ENCODE data around the gene RABEP2.

Gene RABEP2

GRCh38 chr16:28935924-28936783, 11.1 kb upstream of the RABEP2 start:
- Histone ChIP-seq H3K9me3 (ENCODE audit: insufficient read depth, low read depth, low read length) (no peaks in the 10 kb centered on the region), H3K4me3 (ENCODE audit: low read length, poor library complexity, severe bottlenecking) (no peak overlapping the region), H3K36me3 (ENCODE audit: insufficient read depth, low read length) (no peaks in the 10 kb centered on the region), H3K27me3 (ENCODE audit: insufficient read depth, low read length, poor library complexity, severe bottlenecking) (no peaks in the 10 kb centered on the region), H3K79me2 (ENCODE audit: insufficient read depth, low read length) (no peaks in the 10 kb centered on the region), H3K4me1 (ENCODE audit: insufficient read depth, low read length, poor library complexity, severe bottlenecking) (peaks cover 18% of the 10 kb centered on the region), H2AFZ (ENCODE audit: low read length) (no peak overlapping the region), H4K20me1 (ENCODE audit: insufficient read depth, low read length, poor library complexity, severe bottlenecking) (no peaks in the 10 kb centered on the region), H3K9ac (ENCODE audit: low read depth, low read length, poor library complexity, severe bottlenecking) (no peak overlapping the region), H3F3A (ENCODE audit: low read depth) (0 out of 2 replicates have a peak, but pooled peaks cover 1% of the 10 kb centered on the region), H3K9me2 (replicated peaks; ENCODE audit: low read depth, low read length) (no peaks in the 10 kb centered on the region), H3K4me2 (ENCODE audit: low read depth, low read length, poor library complexity, severe bottlenecking) (no peak overlapping the region)
- no peak for TF ChIP-seq EZH2phosphoT487 (IDR thresholded peaks at IDR 0.05; ENCODE audit: borderline replicate concordance)
- TF ChIP-seq CTCF (conservative IDR thresholded peaks at IDR 0.05; ENCODE audit: low read length), result no peak

DNA sequence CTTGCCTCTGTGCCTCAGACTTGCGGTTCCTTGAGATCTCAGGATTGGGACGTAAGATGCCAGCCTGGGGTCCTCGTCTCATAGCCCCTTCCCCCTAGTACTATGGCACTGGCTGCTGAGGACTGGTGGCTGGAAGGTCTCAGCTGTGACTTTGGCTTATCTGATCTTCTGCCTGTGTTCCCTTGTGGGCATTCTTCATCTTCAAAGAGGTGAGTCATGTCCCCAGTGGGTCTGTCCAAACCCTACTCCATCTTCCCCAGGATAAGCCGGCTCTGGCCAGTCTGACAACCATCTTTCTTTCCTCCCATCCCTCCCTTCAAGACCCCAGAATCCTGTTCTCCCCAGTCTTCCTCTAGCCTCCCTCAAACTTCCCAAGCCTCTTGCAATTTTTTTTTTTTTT, 10.3 kb upstream of the RABEP2 start:
- Histone ChIP-seq H3K4me3 (ENCODE audit: low read length, poor library complexity, severe bottlenecking) (no peak overlapping the region), H3K9me3 (ENCODE audit: insufficient read depth, low read depth, low read length) (no peaks in the 10 kb centered on the region), H3K4me1 (ENCODE audit: insufficient read depth, low read length, poor library complexity, severe bottlenecking) (peaks cover 26% of the 10 kb centered on the region), H4K20me1 (ENCODE audit: insufficient read depth, low read length, poor library complexity, severe bottlenecking) (no peaks in the 10 kb centered on the region), H2AFZ (ENCODE audit: low read length) (no peak overlapping the region), H3F3A (ENCODE audit: low read depth) (peaks cover 9% of the 10 kb centered on the region; the same call in 1 of the 2 replicates), H3K27me3 (ENCODE audit: insufficient read depth, low read length, poor library complexity, severe bottlenecking) (no peaks in the 10 kb centered on the region), H3K9ac (ENCODE audit: low read depth, low read length, poor library complexity, severe bottlenecking) (no peak overlapping the region), H3K79me2 (ENCODE audit: insufficient read depth, low read length) (no peaks in the 10 kb centered on the region), H3K4me2 (ENCODE audit: low read depth, low read length, poor library complexity, severe bottlenecking) (no peak overlapping the region), H3K36me3 (ENCODE audit: insufficient read depth, low read length) (no peaks in the 10 kb centered on the region), H3K9me2 (replicated peaks; ENCODE audit: low read depth, low read length) (no peaks in the 10 kb centered on the region)
- TF ChIP-seq EZH2phosphoT487 (IDR thresholded peaks at IDR 0.05; ENCODE audit: borderline replicate concordance), result no peak
- TF ChIP-seq CTCF (conservative IDR thresholded peaks at IDR 0.05; ENCODE audit: low read length), result no peak

DNA sequence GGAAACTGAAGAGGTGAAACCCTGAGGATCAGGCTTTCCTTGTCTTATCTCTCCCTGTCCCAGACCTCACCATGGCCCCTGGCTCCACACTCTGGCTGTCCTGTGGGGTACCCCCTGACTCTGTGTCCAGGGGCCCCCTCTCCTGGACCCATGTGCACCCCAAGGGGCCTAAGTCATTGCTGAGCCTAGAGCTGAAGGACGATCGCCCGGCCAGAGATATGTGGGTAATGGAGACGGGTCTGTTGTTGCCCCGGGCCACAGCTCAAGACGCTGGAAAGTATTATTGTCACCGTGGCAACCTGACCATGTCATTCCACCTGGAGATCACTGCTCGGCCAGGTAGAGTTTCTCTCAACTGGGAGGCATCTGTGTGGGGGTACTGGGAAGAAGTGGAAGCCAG, 8.1 kb upstream of the RABEP2 start:
- no peak for TF ChIP-seq EZH2phosphoT487 (IDR thresholded peaks at IDR 0.05; ENCODE audit: borderline replicate concordance)
- TF ChIP-seq CTCF (conservative IDR thresholded peaks at IDR 0.05; ENCODE audit: low read length), result no peak
- H3K79me2 ChIP-seq (ENCODE audit: insufficient read depth, low read length), result no peaks in the 10 kb centered on the region
- no peaks in the 10 kb centered on the region for H4K20me1 ChIP-seq (ENCODE audit: insufficient read depth, low read length, poor library complexity, severe bottlenecking)
- peaks cover 9% of the 10 kb centered on the region; the same call in 1 of the 2 replicates for H3F3A ChIP-seq (ENCODE audit: low read depth)
- H2AFZ ChIP-seq (ENCODE audit: low read length), result peak overlapping the region; percentile 11; the same call in 1 of the 2 replicates
- H3K4me2 ChIP-seq (ENCODE audit: low read depth, low read length, poor library complexity, severe bottlenecking), result no peak overlapping the region
- peaks cover 29% of the 10 kb centered on the region for H3K4me1 ChIP-seq (ENCODE audit: insufficient read depth, low read length, poor library complexity, severe bottlenecking)
- no peaks in the 10 kb centered on the region for H3K27me3 ChIP-seq (ENCODE audit: insufficient read depth, low read length, poor library complexity, severe bottlenecking)
- H3K9me2 ChIP-seq (replicated peaks; ENCODE audit: low read depth, low read length), result no peaks in the 10 kb centered on the region
- H3K4me3 ChIP-seq (ENCODE audit: low read length, poor library complexity, severe bottlenecking), result no peak overlapping the region
- H3K36me3 ChIP-seq (ENCODE audit: insufficient read depth, low read length), result no peaks in the 10 kb centered on the region
- H3K9me3 ChIP-seq (ENCODE audit: insufficient read depth, low read depth, low read length), result no peaks in the 10 kb centered on the region
- peak overlapping the region; percentile 70 for H3K9ac ChIP-seq (ENCODE audit: low read depth, low read length, poor library complexity, severe bottlenecking)
